ENCODE measurements around the gene TGM5. TPM values are rescaled to one million over a fixed set of nuclear protein-coding genes. Genes with fewer than 3 reads are reported as not detected.
"Not testable (repeated sequence)": the region's sequence is repeated elsewhere in the genome, so short reads cannot be mapped to it uniquely, and the experiment has no call there.

Gene TGM5
- total RNA-seq, 2 experiments from 2014 or later: not detected

GRCh38 chr15:43210172-43210745 is 56.5 kb downstream of the TGM5 start:
- intact Hi-C loops (cut with micrococcal nuclease): no loop called here
- no peak for DNase-seq
- Mint-ChIP-seq H3K36me3 (ENCODE audit: low read depth) (no peaks in the 10 kb centered on the region), H3K27ac (no peak overlapping the region), H3K27me3 (ENCODE audit: low read depth) (peaks cover 5% of the 10 kb centered on the region), H3K4me1 (ENCODE audit: low read depth) (no peaks in the 10 kb centered on the region), H3K4me3 (no peak overlapping the region), H3K9me3 (no peaks in the 10 kb centered on the region)
- CTCF ChIA-PET: interaction anchor here (2.5 kb wide), 1 partner anchor 15 kb away, joined by 8 read pairs; no protein-coding TSS in a partner anchor

DNA sequence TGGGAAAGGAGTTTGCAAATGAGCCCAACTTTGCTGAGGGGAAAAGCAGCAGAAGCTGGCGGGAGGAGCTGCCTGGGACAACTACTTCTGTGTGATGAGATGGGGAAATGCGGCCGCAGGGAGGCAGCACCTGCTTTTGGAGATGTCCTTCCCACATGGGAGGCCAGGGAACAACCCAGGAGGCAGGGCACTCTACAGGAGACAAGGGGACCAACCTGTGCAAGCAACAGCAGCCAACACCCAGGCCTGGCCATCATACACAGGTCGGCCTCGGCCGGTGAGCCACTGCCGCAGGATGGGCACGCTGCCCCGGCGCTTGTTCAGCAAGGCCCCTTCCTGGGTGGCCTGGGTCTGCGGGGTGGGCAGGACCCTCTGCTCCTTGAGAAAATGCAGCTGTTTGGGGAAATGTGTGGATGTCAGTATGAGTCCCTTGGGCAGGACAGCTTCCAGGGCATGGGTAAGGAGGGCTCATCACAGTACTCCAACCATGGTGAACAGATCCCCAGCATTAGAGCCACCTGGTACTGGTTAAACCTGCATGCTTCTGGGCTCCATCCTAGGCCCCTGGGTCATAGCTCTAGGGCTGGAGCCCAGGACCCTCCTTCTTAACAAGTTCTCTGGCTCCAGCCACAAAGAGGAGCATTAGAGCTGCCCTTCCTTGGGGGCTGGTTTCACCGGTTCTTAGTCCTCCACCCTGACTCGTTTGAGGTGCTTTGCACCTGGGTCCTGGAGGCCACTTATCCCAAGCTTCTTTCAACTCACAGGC is 57.5 kb downstream of the TGM5 start:
- Mint-ChIP-seq H3K4me1 (ENCODE audit: low read depth) (peaks cover 3% of the 10 kb centered on the region), H3K36me3 (ENCODE audit: low read depth) (no peaks in the 10 kb centered on the region), H3K4me3 (no peak overlapping the region), H3K9me3 (no peaks in the 10 kb centered on the region), H3K27me3 (ENCODE audit: low read depth) (peaks cover 5% of the 10 kb centered on the region), H3K27ac (no peak overlapping the region)
- DNase-seq: peak; percentile 20
- CTCF ChIA-PET: no interaction called here
- intact Hi-C loops (cut with micrococcal nuclease): no loop called here

DNA sequence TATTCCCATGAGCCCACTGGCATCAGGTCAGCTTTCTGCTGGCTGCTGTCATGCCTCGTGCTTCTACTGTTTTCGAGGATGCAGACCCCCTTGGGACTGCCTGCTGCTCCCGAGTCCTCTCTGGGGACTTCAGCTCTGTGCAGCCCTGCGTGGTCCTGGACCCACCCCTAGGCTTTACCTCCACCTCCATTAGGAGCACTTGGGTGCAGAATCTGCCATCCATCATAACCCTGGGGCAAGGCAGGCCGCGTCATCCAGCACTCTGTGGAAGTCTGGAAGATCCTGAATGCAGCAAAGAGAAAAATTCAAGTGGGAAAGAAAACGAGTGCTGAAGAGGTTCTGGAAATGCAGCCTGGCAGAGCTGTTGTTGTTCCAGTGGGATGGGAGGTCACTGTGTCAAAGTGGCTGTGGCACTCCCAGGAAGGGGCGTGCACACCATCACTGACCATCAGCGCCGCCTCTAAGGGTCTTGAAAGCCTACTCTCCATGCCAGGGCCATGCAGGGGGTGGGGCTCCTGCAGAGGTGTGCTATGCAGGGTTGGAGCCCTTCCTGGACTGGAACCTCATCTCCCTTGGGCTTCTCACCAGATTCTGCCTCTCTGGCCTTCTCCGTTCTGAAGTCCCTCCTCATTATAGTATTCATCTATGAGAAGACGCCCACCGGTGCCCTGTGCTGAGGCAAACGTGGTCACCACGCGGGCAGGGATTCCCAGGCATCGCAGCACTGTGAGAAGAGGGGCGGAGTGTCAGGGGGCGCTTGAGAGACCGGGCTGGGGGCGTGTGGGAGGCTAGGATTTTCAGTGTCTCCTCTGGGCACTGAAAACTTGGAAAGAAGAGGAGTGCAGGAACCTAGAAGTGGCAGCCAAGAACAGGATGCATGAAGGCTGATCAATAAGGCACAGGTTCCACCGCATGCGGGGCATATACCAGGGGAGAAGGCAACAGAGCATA is 58.4 kb downstream of the TGM5 start:
- H3K4me1 Mint-ChIP-seq (ENCODE audit: low read depth): peaks cover 5% of the 10 kb centered on the region
- no peak overlapping the region for H3K4me3 Mint-ChIP-seq
- no peak overlapping the region for H3K27ac Mint-ChIP-seq
- no peak for DNase-seq
- CTCF ChIA-PET: interaction anchor here (0.8 kb wide), 1 partner anchor 17 kb away, joined by 3 read pairs; no protein-coding TSS in a partner anchor
- intact Hi-C loops (cut with micrococcal nuclease): no loop called here
- H3K27me3 Mint-ChIP-seq (ENCODE audit: low read depth): peaks cover 5% of the 10 kb centered on the region
- no peaks in the 10 kb centered on the region for H3K36me3 Mint-ChIP-seq (ENCODE audit: low read depth)
- H3K9me3 Mint-ChIP-seq: no peaks in the 10 kb centered on the region

DNA sequence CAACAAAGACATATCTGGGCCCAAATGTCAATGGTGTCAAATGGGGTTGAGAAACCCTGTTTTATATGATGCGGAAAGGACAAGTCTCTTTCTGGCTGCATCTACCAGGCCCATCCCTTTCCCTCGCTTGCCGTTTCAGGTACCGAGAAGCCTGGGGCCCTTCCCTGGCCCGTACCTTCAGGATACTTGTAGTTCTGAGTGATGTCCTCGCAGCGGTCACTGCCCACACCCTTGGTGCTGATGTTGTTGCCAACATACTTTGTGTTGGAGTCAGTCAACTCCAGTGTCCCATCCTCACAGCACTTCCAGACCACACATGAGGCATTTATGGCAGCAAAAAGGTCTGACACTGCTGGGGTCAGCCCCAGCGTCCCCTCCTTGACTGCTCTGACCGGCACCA is 59.7 kb downstream of the TGM5 start:
- Mint-ChIP-seq H3K27ac (no peak overlapping the region), H3K36me3 (ENCODE audit: low read depth) (no peaks in the 10 kb centered on the region)
- intact Hi-C loops (cut with micrococcal nuclease): no loop called here

GRCh38 chr15:43206054-43206453 is 60.7 kb downstream of the TGM5 start:
- intact Hi-C loops (cut with micrococcal nuclease): no loop called here
- peaks cover 5% of the 10 kb centered on the region for H3K27me3 Mint-ChIP-seq (ENCODE audit: low read depth)
- H3K4me1 Mint-ChIP-seq (ENCODE audit: low read depth): peaks cover 5% of the 10 kb centered on the region

More for the DNA sequence above, 59.7 kb downstream of the TGM5 start:
- Mint-ChIP-seq H3K4me1 (ENCODE audit: low read depth) (peaks cover 5% of the 10 kb centered on the region), H3K4me3 (no peak overlapping the region), H3K27me3 (ENCODE audit: low read depth) (peaks cover 5% of the 10 kb centered on the region), H3K9me3 (no peaks in the 10 kb centered on the region)
- CTCF ChIA-PET: interaction anchor here (1.1 kb wide), 1 partner anchor 19 kb away, joined by 6 read pairs; no protein-coding TSS in a partner anchor
- no peak for DNase-seq

GRCh38 chr15:43204016-43204901 is 62.5 kb downstream of the TGM5 start:
- H3K27me3 Mint-ChIP-seq (ENCODE audit: low read depth): peaks cover 5% of the 10 kb centered on the region
- H3K4me1 Mint-ChIP-seq (ENCODE audit: low read depth): peaks cover 5% of the 10 kb centered on the region
- CTCF ChIA-PET: interaction anchor here (0.6 to 3.0 kb wide), 20 partner anchors 9 to 246 kb away, joined by 3 to 24 read pairs (median 4); partner anchors contain the start of gene CCNDBP1
- intact Hi-C loops (cut with micrococcal nuclease): loop anchor here (1.0 kb wide), 2 partner anchors 17 to 500 kb away; no protein-coding TSS in a partner anchor
- no peaks in the 10 kb centered on the region for H3K9me3 Mint-ChIP-seq
- H3K36me3 Mint-ChIP-seq (ENCODE audit: low read depth): peaks cover 1% of the 10 kb centered on the region
- DNase-seq: peak; percentile 75
- no peak overlapping the region for H3K27ac Mint-ChIP-seq
- no peak overlapping the region for H3K4me3 Mint-ChIP-seq

More at GRCh38 chr15:43206054-43206453, 60.7 kb downstream of the TGM5 start:
- H3K27ac Mint-ChIP-seq: no peak overlapping the region
- no peak overlapping the region for H3K4me3 Mint-ChIP-seq
- H3K9me3 Mint-ChIP-seq: no peaks in the 10 kb centered on the region
- no peak for DNase-seq
- H3K36me3 Mint-ChIP-seq (ENCODE audit: low read depth): no peaks in the 10 kb centered on the region
- CTCF ChIA-PET: interaction anchor here (1.1 kb wide), 1 partner anchor 20 kb away, joined by 6 read pairs; no protein-coding TSS in a partner anchor

- no peak for DNase-seq
- intact Hi-C loops (cut with micrococcal nuclease): no loop called here
- CTCF ChIA-PET: interaction anchor here (0.7 to 1.3 kb wide), 2 partner anchors 16 to 25 kb away, joined by 3 read pairs; no protein-coding TSS in a partner anchor
- Mint-ChIP-seq H3K4me3 (no peak overlapping the region), H3K27me3 (ENCODE audit: low read depth) (no peaks in the 10 kb centered on the region), H3K9me3 (peaks cover 3% of the 10 kb centered on the region), H3K27ac (no peak overlapping the region), H3K4me1 (ENCODE audit: low read depth) (peaks cover 5% of the 10 kb centered on the region), H3K36me3 (ENCODE audit: low read depth) (peaks cover 20% of the 10 kb centered on the region)
These were observed 66.7 kb downstream of the TGM5 start for GRCh38 chr15:43199945-43200488.

DNA sequence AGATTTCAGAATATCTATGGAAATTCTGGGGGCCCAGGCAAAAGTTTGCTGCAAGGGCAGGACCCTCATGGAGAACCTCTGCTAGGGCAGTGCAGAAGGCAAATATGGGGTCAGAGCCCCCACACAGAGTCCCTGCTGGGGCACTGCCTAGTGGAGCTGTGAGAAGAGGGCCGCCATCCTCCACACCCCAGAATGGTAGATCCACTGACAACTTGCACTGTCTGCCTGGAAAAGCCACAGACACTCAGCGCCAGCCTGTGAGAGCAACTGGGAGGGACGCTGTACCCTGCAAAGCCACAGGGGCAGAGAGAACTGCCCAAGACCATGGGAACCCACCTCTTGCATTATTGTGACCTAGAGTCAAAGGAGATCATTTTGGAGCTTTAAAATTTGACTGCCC is 67.7 kb downstream of the TGM5 start:
- Mint-ChIP-seq H3K4me1 (ENCODE audit: low read depth) (no peaks in the 10 kb centered on the region), H3K9me3 (peaks cover 3% of the 10 kb centered on the region), H3K4me3 (no peak overlapping the region), H3K27ac (no peak overlapping the region), H3K36me3 (ENCODE audit: low read depth) (peaks cover 21% of the 10 kb centered on the region), H3K27me3 (ENCODE audit: low read depth) (no peaks in the 10 kb centered on the region)
- intact Hi-C loops (cut with micrococcal nuclease): no loop called here
- CTCF ChIA-PET: interaction anchor here (0.7 to 1.3 kb wide), 2 partner anchors 17 to 26 kb away, joined by 3 read pairs; no protein-coding TSS in a partner anchor
- no peak for DNase-seq

DNA sequence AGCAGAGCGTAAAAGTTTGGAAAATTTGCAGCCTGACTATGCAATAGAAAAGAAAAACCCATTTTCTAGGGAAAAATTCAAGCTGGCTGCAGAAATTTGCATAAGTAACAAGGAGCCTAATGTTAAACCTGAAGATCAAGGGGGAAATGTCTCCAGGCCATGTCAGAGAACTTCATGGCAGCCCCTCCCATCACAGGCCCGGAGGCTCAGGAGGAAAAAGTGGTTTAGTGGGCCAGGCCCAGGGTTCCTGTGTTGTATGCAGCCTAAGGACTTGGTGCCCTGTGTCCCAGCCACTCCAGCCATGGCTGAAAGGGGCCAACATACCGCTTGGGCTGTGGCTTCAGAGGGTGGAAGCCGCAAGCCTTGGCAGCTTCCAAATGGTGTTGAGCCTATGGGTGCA is 68.2 kb downstream of the TGM5 start:
- intact Hi-C loops (cut with micrococcal nuclease); H3K27ac Mint-ChIP-seq; H3K4me3 Mint-ChIP-seq: not testable (repeated sequence)

GRCh38 chr15:43197773-43198172 is 69.0 kb downstream of the TGM5 start:
- CTCF ChIA-PET; H3K27ac Mint-ChIP-seq; DNase-seq; H3K4me1 Mint-ChIP-seq (ENCODE audit: low read depth); intact Hi-C loops (cut with micrococcal nuclease); H3K27me3 Mint-ChIP-seq (ENCODE audit: low read depth); H3K9me3 Mint-ChIP-seq; H3K4me3 Mint-ChIP-seq: not testable (repeated sequence)
- peaks cover 22% of the 10 kb centered on the region for H3K36me3 Mint-ChIP-seq (ENCODE audit: low read depth)

More for the DNA sequence above, 68.2 kb downstream of the TGM5 start:
- CTCF ChIA-PET; H3K27me3 Mint-ChIP-seq (ENCODE audit: low read depth); DNase-seq; H3K9me3 Mint-ChIP-seq; H3K4me1 Mint-ChIP-seq (ENCODE audit: low read depth): not testable (repeated sequence)
- peaks cover 21% of the 10 kb centered on the region for H3K36me3 Mint-ChIP-seq (ENCODE audit: low read depth)
